Testis (tissue), 3 donors: Measurements from ENCODE around the gene TRIB2. TPM values are rescaled to one million over a fixed set of nuclear protein-coding genes. Genes with fewer than 3 reads are reported as not detected.

Source experiments
- DNase-seq: peaks from one replicate; pipeline ENCODE4 v3.0.0-alpha.2; 2019
- H3K27ac ChIP-seq, 2 donors: fragments of 200-600 bp; sonication (generic); one replicate each; pipeline ENCODE4 v1.5.1; 2019
- H3K27me3 ChIP-seq: fragments of 200-600 bp; sonication (generic); one replicate; pipeline ENCODE4 v1.5.1; 2019
- H3K36me3 ChIP-seq: fragments of 200-600 bp; sonication (generic); one replicate; pipeline ENCODE4 v1.5.1; 2017; ENCODE audit warnings: low read depth; ENCODE audit errors: missing control alignments
- H3K4me1 ChIP-seq: fragments of 200-600 bp; sonication (generic); one replicate; pipeline ENCODE4 v1.5.1; 2019
- H3K4me3 ChIP-seq, 2 donors: fragments of 200-600 bp; sonication (generic); one replicate each; pipeline ENCODE4 v1.5.1; 2017 to 2019
- H3K9me3 ChIP-seq: fragments of 200-600 bp; sonication (generic); one replicate; pipeline ENCODE4 v1.5.1; 2017
- POLR2A ChIP-seq: fragments of 450-650 bp; IDR thresholded peaks from one replicate; pipeline ENCODE4 v1.6.1; 2017; ENCODE audit warnings: antibody characterized with exemption, mild to moderate bottlenecking, moderate library complexity
- WGBS, 2 donors: methylation state at CpG; one replicate each; pipeline ENCODE4 v1.1.5; 2018; 5-methylcytosine and 5-hydroxymethylcytosine counted together
- intact Hi-C: fragments of 100-400 bp; cut with DNase I; formaldehyde crosslinking; loops from one replicate; pipeline ENCODE4 v1.15.1; 2023; ENCODE audit warnings: low total_unique reads
- polyA plus RNA-seq: library from polyadenylated mRNA; stranded (reverse); fragments of 350-450 nt; fragmentation: Illumina TruSeq; extraction: RNeasy Lipid Tissue Mini Kit (QIAGEN cat#74804); gene quantifications from one replicate; pipeline ENCODE4 v1.2.3, GENCODE V29; 2014; ENCODE audit warnings: low read depth, low replicate concordance; ENCODE audit not compliant: insufficient read depth
- total RNA-seq, 2 donors: library from RNA; depleted of rRNA; stranded (reverse); fragments of >200 nt; gene quantifications; one replicate each; pipeline ENCODE4 v1.2.3, GENCODE V29; 2016
- TF ChIP-seq, protein P1 (sequence below), 3 experiments: fragments of 450-650 bp in 2 of 3; fragments of 200-600 bp in 1 of 3; sonication (generic) in 1 of 3; IDR thresholded peaks; one replicate each; pipeline ENCODE4 v1.5.1; 2016 to 2019; ENCODE audit warnings: antibody characterized with exemption in 3 of 3, mild to moderate bottlenecking in 2 of 3, moderate library complexity in 1 of 3

The TRIB2 gene
- total and polyA plus RNA-seq, 3 donors from 2014 or later, result 54.9 to 190 (median 189) TPM

DNA sequence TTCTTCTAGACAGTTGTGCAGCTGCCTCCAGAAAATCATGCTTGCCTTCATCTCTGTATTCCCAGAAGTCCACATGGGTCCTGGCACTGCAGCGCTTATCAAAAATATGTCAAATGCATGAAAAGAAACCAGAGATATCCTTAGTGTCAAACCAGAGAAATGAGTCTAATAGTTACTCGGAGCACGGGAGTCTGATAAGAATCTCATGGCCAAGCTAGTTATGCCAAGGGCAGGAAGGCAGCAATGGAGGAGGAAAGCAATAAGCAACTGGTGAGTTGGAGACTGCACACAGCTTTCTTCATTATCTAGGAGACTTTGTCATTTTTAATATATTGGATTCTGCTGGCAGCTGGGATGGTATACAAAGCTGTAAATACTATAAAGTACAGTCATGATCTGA lies 38.6 kb downstream of the TRIB2 start:
- Histone ChIP-seq H3K27me3 (no peaks in the 10 kb centered on the region), H3K9me3 (no peaks in the 10 kb centered on the region), H3K4me1 (no peaks in the 10 kb centered on the region), H3K36me3 (no peaks in the 10 kb centered on the region), H3K27ac (no peak overlapping the region), H3K4me3 (no peak overlapping the region)
- intact Hi-C loops, result no loop called here
- 42 to 64% methylated on average over 3 of the region's 3 CpGs for WGBS, 2 donors
- TF ChIP-seq, protein P1, sequence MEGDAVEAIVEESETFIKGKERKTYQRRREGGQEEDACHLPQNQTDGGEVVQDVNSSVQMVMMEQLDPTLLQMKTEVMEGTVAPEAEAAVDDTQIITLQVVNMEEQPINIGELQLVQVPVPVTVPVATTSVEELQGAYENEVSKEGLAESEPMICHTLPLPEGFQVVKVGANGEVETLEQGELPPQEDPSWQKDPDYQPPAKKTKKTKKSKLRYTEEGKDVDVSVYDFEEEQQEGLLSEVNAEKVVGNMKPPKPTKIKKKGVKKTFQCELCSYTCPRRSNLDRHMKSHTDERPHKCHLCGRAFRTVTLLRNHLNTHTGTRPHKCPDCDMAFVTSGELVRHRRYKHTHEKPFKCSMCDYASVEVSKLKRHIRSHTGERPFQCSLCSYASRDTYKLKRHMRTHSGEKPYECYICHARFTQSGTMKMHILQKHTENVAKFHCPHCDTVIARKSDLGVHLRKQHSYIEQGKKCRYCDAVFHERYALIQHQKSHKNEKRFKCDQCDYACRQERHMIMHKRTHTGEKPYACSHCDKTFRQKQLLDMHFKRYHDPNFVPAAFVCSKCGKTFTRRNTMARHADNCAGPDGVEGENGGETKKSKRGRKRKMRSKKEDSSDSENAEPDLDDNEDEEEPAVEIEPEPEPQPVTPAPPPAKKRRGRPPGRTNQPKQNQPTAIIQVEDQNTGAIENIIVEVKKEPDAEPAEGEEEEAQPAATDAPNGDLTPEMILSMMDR (IDR thresholded peaks at IDR 0.05), result no peak
- no peak for TF ChIP-seq POLR2A
- no peak for DNase-seq

DNA sequence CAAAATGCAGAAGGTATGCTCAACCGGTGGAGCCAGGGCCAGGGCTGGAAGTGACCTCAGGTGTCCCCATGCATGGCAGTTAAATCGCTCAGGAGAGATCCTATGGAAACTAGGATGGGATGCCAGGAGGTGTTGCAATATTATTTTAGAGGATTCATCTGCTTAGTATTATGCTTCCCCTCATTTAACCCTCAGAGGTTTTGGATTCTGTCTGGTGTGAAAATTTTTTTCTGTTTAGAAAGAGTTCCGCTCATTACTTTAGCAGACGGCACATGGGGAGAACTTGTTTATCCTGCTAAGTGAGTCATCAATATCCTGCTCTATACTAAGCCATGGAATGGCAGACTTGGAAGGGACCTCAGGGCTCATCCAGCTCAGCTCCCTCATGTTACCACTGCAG lies 42.5 kb downstream of the TRIB2 start:
- H3K9me3 ChIP-seq, result no peaks in the 10 kb centered on the region
- H3K27ac ChIP-seq, result no peak overlapping the region
- WGBS, 2 donors, result 75 to 90% methylated on average over 4 of the region's 4 CpGs
- H3K27me3 ChIP-seq, result no peaks in the 10 kb centered on the region
- intact Hi-C loops, result no loop called here
- no peaks in the 10 kb centered on the region for H3K4me1 ChIP-seq
- H3K36me3 ChIP-seq, result no peaks in the 10 kb centered on the region
- no peak overlapping the region for H3K4me3 ChIP-seq
- DNase-seq, result no peak
- TF ChIP-seq POLR2A, result no peak
- TF ChIP-seq, protein P1 (IDR thresholded peaks at IDR 0.05), result no peak

DNA sequence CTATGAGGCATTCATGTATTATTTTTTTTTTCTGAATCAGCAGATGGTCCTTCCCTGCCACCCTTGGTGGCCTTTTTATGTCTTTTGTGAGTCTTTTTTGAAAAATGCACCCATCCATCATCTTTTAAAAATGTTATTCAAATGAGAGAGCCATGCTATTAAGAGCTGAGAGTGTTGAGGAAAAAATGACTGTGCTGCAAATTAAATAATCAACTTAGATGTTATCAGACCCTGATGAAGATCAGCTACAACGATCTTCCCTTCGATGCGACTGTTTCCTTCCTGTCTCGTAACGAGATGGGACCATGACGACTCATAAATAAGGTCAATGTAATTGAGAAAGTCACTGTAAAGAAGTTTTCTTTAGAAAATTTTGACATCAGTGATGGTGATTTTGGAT lies 44.4 kb downstream of the TRIB2 start:
- no peaks in the 10 kb centered on the region for H3K36me3 ChIP-seq
- DNase-seq, result no peak
- no peaks in the 10 kb centered on the region for H3K9me3 ChIP-seq
- intact Hi-C loops, result no loop called here
- 71 to 73% methylated on average over 6 of the region's 6 CpGs for WGBS, 2 donors
- no peaks in the 10 kb centered on the region for H3K4me1 ChIP-seq
- no peak overlapping the region for H3K27ac ChIP-seq
- TF ChIP-seq, protein P1 (IDR thresholded peaks at IDR 0.05), result no peak
- TF ChIP-seq POLR2A, result no peak
- no peak overlapping the region for H3K4me3 ChIP-seq
- H3K27me3 ChIP-seq, result no peaks in the 10 kb centered on the region

DNA sequence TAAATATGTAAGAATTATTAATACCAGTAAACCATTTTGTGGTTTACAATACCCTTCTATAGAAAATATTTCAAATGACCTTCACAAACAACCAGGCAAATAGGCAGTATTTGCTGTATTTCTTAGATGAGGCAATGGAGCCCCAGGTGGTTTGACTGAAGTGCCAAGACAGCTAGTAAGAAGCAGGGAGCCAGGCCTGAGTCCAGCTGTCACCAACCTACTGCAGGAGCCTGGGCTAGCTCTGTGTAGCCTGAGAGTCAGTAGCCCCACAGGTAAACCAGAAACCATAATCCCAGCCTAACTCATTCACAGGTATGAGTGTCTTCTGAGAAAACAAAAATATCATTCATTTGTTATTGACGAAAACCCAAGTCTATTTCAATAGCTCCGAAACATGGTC lies 45.6 kb downstream of the TRIB2 start:
- Histone ChIP-seq H3K4me3 (no peak overlapping the region), H3K9me3 (no peaks in the 10 kb centered on the region), H3K27me3 (no peaks in the 10 kb centered on the region), H3K36me3 (no peaks in the 10 kb centered on the region), H3K27ac (no peak overlapping the region), H3K4me1 (no peaks in the 10 kb centered on the region)
- intact Hi-C loops, result no loop called here
- DNase-seq, result no peak
- 98 to 100% methylated on average over 2 of the region's 2 CpGs for WGBS, 2 donors
- TF ChIP-seq, protein P1 (IDR thresholded peaks at IDR 0.05), result no peak

DNA sequence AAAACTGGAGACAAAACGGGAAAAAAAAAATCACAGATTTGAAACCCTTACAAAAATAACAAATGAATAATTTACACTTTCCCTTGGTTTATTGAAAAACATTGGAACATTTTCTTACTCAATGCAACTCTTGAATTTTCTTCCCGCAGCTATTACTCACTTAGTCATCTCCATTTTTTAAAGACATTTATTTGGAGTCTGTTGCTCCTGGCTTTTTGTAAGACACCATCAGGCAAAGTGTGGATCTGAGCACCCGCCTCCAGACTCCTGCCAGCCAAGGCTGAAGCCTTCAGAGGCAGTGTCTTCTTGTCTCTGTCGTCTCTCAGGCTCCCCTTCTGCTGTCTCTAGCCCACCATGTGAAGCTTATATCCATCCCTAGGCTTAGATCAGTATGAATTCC lies 46.2 kb downstream of the TRIB2 start:
- Histone ChIP-seq H3K4me1 (no peaks in the 10 kb centered on the region), H3K4me3 (no peak overlapping the region), H3K36me3 (no peaks in the 10 kb centered on the region), H3K9me3 (no peaks in the 10 kb centered on the region), H3K27ac (no peak overlapping the region), H3K27me3 (no peaks in the 10 kb centered on the region)
- no peak for DNase-seq
- WGBS, 2 donors, result 63 to 76% methylated on average over 4 of the region's 4 CpGs
- TF ChIP-seq, protein P1 (IDR thresholded peaks at IDR 0.05), result no peak
- no peak for TF ChIP-seq POLR2A
- intact Hi-C loops, result no loop called here
